K562 (cell line): ENCODE data around the gene LRRC59.

Experiments used
- ERF ChIP-seq: fragments of 450-650 bp; formaldehyde crosslinking; IDR thresholded peaks from 2 replicates; pipeline ENCODE4 v1.4.0; 2020; ENCODE audit warnings: mild to moderate bottlenecking, mixed read lengths
- FOXM1 ChIP-seq, 2 experiments: fragments of 450-650 bp in 1 of 2; sonication (generic) in 1 of 2; formaldehyde crosslinking in 1 of 2; IDR thresholded peaks; 2 replicates each; pipeline versions ENCODE4 v1.6.1 to v1.9.0; 2017 to 2022; ENCODE audit warnings: low read depth in 2 of 2, mild to moderate bottlenecking in 2 of 2, missing genetic modification reagents in 1 of 2, moderate library complexity in 1 of 2
- MAZ ChIP-seq, 2 experiments: fragments of 450-650 bp in 1 of 2; sonication (generic) in 1 of 2; formaldehyde crosslinking; IDR thresholded peaks in 1 of 2; conservative IDR thresholded peaks in 1 of 2; 2 replicates each; pipeline versions ENCODE4 v1.4.0 to v1.5.0; 2020; ENCODE audit warnings: mild to moderate bottlenecking in 1 of 2, missing genetic modification reagents in 1 of 2
- SNIP1 ChIP-seq: fragments of 450-650 bp; IDR thresholded peaks from 2 replicates; pipeline ENCODE4 v1.7.1; 2017; ENCODE audit warnings: low read depth, mild to moderate bottlenecking
- ZKSCAN1 ChIP-seq: fragments of 150-350 bp; IDR thresholded peaks from 2 replicates; pipeline ENCODE4 v1.6.1; 2016; ENCODE audit warnings: low read depth, low read length
- ZNF717 ChIP-seq: fragments of 250-450 bp; sonication (Bioruptor Pico); IDR thresholded peaks from 2 replicates; pipeline ENCODE4 v1.5.0; 2021
- TF ChIP-seq, protein P1 (sequence below), 2 experiments: fragments of 450-650 bp; formaldehyde crosslinking in 1 of 2; IDR thresholded peaks; 2 replicates each; pipeline versions ENCODE4 v1.4.0 to v1.6.1; 2014 to 2020; ENCODE audit warnings: mild to moderate bottlenecking in 2 of 2, borderline replicate concordance in 1 of 2, low read depth in 1 of 2
- TF ChIP-seq, protein P2 (sequence below): fragments of 450-650 bp; IDR thresholded peaks from 2 replicates; pipeline ENCODE4 v1.6.1; 2018; ENCODE audit not compliant: partially characterized antibody
- TF ChIP-seq, protein P3 (sequence below), 2 experiments: fragments of 450-650 bp in 1 of 2; sonication (generic) in 1 of 2; formaldehyde crosslinking in 1 of 2; IDR thresholded peaks in 1 of 2; conservative IDR thresholded peaks in 1 of 2; 2 replicates each; pipeline versions ENCODE4 v1.6.1 to v1.8.1; 2016 to 2023; ENCODE audit warnings: mild to moderate bottlenecking in 2 of 2, moderate library complexity in 2 of 2, inconsistent platforms in 1 of 2, missing genetic modification reagents in 1 of 2
- TF ChIP-seq, protein P4 (sequence below), 3 experiments: IDR thresholded peaks in 2 of 3; conservative IDR thresholded peaks in 1 of 3; 2 replicates each; pipeline ENCODE4 v1.5.1; 2011 to 2012; ENCODE audit warnings: low read length in 3 of 3, mild to moderate bottlenecking in 3 of 3, control low read depth in 2 of 3, improper control_type of control experiment in 1 of 3, inconsistent platforms in 1 of 3, low read depth in 1 of 3, mixed read lengths in 1 of 3, moderate library complexity in 1 of 3; ENCODE audit not compliant: insufficient read depth in 2 of 3
- TF ChIP-seq, protein P5 (sequence below): sonication (generic); formaldehyde crosslinking; IDR thresholded peaks from 2 replicates; pipeline ENCODE4 v1.5.0; 2020; ENCODE audit warnings: missing genetic modification reagents

DNA sequence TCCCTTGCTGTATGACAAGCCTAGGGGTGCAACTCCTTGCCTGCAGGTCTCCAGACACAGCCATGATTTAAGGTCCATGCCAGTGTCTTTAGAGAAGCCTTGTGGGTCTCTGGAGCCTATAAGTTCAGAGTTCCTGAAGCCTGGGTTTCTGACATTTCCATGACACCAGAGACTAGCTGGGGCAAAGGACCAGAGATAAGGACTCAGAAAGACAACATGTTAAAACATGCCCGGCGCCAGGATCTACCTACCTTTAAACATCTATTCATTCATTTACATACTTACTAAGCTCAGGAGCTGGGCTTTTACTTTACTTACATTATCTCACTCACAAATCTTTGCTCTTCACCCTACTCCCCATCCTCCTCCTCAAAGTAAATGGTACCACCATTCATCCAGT lies 25.8 kb downstream of the LRRC59 start:
- TF ChIP-seq SNIP1 (no peak), FOXM1 (IDR thresholded peaks at IDR 0.05; ENCODE audit: low read depth) (no peak), FOXM1 (CRISPR knock-in tag; IDR thresholded peaks at IDR 0.05; ENCODE audit: low read depth) (no peak), MAZ (CRISPR knock-in tag; conservative IDR thresholded peaks at IDR 0.05 in 1 of 2, IDR thresholded peaks at IDR 0.05 in 1 of 2) (no peak), ZKSCAN1 (no peak), ZNF717 (no peak), ERF (CRISPR knock-in tag) (no peak)
- TF ChIP-seq, protein P1, sequence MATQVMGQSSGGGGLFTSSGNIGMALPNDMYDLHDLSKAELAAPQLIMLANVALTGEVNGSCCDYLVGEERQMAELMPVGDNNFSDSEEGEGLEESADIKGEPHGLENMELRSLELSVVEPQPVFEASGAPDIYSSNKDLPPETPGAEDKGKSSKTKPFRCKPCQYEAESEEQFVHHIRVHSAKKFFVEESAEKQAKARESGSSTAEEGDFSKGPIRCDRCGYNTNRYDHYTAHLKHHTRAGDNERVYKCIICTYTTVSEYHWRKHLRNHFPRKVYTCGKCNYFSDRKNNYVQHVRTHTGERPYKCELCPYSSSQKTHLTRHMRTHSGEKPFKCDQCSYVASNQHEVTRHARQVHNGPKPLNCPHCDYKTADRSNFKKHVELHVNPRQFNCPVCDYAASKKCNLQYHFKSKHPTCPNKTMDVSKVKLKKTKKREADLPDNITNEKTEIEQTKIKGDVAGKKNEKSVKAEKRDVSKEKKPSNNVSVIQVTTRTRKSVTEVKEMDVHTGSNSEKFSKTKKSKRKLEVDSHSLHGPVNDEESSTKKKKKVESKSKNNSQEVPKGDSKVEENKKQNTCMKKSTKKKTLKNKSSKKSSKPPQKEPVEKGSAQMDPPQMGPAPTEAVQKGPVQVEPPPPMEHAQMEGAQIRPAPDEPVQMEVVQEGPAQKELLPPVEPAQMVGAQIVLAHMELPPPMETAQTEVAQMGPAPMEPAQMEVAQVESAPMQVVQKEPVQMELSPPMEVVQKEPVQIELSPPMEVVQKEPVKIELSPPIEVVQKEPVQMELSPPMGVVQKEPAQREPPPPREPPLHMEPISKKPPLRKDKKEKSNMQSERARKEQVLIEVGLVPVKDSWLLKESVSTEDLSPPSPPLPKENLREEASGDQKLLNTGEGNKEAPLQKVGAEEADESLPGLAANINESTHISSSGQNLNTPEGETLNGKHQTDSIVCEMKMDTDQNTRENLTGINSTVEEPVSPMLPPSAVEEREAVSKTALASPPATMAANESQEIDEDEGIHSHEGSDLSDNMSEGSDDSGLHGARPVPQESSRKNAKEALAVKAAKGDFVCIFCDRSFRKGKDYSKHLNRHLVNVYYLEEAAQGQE (IDR thresholded peaks at IDR 0.05; ENCODE audit: borderline replicate concordance), result no peak
- TF ChIP-seq, protein P1 (CRISPR knock-in tag; IDR thresholded peaks at IDR 0.05; ENCODE audit: low read depth), result no peak
- TF ChIP-seq, protein P2, sequence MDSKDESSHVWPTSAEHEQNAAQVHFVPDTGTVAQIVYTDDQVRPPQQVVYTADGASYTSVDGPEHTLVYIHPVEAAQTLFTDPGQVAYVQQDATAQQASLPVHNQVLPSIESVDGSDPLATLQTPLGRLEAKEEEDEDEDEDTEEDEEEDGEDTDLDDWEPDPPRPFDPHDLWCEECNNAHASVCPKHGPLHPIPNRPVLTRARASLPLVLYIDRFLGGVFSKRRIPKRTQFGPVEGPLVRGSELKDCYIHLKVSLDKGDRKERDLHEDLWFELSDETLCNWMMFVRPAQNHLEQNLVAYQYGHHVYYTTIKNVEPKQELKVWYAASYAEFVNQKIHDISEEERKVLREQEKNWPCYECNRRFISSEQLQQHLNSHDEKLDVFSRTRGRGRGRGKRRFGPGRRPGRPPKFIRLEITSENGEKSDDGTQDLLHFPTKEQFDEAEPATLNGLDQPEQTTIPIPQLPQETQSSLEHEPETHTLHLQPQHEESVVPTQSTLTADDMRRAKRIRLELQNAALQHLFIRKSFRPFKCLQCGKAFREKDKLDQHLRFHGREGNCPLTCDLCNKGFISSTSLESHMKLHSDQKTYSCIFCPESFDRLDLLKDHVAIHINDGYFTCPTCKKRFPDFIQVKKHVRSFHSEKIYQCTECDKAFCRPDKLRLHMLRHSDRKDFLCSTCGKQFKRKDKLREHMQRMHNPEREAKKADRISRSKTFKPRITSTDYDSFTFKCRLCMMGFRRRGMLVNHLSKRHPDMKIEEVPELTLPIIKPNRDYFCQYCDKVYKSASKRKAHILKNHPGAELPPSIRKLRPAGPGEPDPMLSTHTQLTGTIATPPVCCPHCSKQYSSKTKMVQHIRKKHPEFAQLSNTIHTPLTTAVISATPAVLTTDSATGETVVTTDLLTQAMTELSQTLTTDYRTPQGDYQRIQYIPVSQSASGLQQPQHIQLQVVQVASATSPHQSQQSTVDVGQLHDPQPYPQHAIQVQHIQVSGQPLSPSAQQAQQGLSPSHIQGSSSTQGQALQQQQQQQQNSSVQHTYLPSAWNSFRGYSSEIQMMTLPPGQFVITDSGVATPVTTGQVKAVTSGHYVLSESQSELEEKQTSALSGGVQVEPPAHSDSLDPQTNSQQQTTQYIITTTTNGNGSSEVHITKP, result no peak
- TF ChIP-seq, protein P3, sequence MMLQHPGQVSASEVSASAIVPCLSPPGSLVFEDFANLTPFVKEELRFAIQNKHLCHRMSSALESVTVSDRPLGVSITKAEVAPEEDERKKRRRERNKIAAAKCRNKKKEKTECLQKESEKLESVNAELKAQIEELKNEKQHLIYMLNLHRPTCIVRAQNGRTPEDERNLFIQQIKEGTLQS (IDR thresholded peaks at IDR 0.05), result no peak
- TF ChIP-seq, protein P3 (CRISPR knock-in tag; conservative IDR thresholded peaks at IDR 0.05), result no peak
- TF ChIP-seq, protein P4, sequence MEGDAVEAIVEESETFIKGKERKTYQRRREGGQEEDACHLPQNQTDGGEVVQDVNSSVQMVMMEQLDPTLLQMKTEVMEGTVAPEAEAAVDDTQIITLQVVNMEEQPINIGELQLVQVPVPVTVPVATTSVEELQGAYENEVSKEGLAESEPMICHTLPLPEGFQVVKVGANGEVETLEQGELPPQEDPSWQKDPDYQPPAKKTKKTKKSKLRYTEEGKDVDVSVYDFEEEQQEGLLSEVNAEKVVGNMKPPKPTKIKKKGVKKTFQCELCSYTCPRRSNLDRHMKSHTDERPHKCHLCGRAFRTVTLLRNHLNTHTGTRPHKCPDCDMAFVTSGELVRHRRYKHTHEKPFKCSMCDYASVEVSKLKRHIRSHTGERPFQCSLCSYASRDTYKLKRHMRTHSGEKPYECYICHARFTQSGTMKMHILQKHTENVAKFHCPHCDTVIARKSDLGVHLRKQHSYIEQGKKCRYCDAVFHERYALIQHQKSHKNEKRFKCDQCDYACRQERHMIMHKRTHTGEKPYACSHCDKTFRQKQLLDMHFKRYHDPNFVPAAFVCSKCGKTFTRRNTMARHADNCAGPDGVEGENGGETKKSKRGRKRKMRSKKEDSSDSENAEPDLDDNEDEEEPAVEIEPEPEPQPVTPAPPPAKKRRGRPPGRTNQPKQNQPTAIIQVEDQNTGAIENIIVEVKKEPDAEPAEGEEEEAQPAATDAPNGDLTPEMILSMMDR (IDR thresholded peaks at IDR 0.05 in 2 of 3, conservative IDR thresholded peaks at IDR 0.05 in 1 of 3; ENCODE audit: insufficient read depth in 2 of 3, low read depth in 1 of 3, low read length in 3 of 3), result no peak
- TF ChIP-seq, protein P5, sequence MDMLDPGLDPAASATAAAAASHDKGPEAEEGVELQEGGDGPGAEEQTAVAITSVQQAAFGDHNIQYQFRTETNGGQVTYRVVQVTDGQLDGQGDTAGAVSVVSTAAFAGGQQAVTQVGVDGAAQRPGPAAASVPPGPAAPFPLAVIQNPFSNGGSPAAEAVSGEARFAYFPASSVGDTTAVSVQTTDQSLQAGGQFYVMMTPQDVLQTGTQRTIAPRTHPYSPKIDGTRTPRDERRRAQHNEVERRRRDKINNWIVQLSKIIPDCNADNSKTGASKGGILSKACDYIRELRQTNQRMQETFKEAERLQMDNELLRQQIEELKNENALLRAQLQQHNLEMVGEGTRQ, result no peak
